Prostate gland (tissue), 2 donors: ENCODE results near the gene SLC47A1. TPM values are rescaled to one million over a fixed set of nuclear protein-coding genes. Genes with fewer than 3 reads are reported as not detected.

Experiments used
- DNase-seq: peaks from one replicate; pipeline ENCODE4 v3.0.0-alpha.2; 2019; ENCODE audit warnings: low spot score
- H3K27ac ChIP-seq, 2 donors: fragments of 200-600 bp; sonication (generic); 2 replicates each; pipeline ENCODE4 v1.5.1; 2017 to 2019
- H3K27me3 ChIP-seq: fragments of 200-600 bp; sonication (generic); replicated peaks from 2 replicates; pipeline ENCODE4 v1.5.1; 2019; ENCODE audit not compliant: insufficient read depth
- H3K36me3 ChIP-seq, 2 donors: fragments of 200-600 bp; sonication (generic); 1 replicate in 1 of 2; 2 replicates in 1 of 2; pipeline versions ENCODE4 v1.5.1 to v1.8.1; 2017 to 2019
- H3K4me1 ChIP-seq: fragments of 200-600 bp; sonication (generic); replicated peaks from 2 replicates; pipeline ENCODE4 v1.5.1; 2019
- H3K4me3 ChIP-seq, 2 donors: fragments of 200-600 bp; sonication (generic); 2 replicates each; pipeline ENCODE4 v1.5.1; 2017 to 2019
- H3K9me3 ChIP-seq: fragments of 200-600 bp; sonication (generic); 2 replicates; pipeline ENCODE4 v1.5.1; 2017
- CTCF ChIP-seq, 4 experiments: fragments of 200-600 bp in 2 of 4; fragments of 450-650 bp in 2 of 4; sonication (generic) in 2 of 4; IDR thresholded peaks; 1 replicate in 3 of 4; 2 replicates in 1 of 4; pipeline ENCODE4 v1.5.1; 2016 to 2019; ENCODE audit warnings: antibody characterized with exemption in 4 of 4, mild to moderate bottlenecking in 2 of 4, moderate library complexity in 2 of 4
- POLR2A ChIP-seq: fragments of 450-650 bp; IDR thresholded peaks from one replicate; pipeline ENCODE4 v1.6.1; 2016; ENCODE audit warnings: antibody characterized with exemption, mild to moderate bottlenecking
- POLR2AphosphoS5 ChIP-seq: sonication (generic); formaldehyde crosslinking; IDR thresholded peaks from one replicate; pipeline ENCODE4 v1.6.1; 2017; ENCODE audit warnings: antibody characterized with exemption
- WGBS: methylation state at CpG from one replicate; pipeline ENCODE4 v1.1.5; 2018; 5-methylcytosine and 5-hydroxymethylcytosine counted together
- intact Hi-C: fragments of 100-400 bp; cut with DNase I; formaldehyde crosslinking; loops from one replicate; pipeline ENCODE4 v1.14.2; 2022
- total RNA-seq, 2 donors: library from RNA; depleted of rRNA; stranded (reverse); fragments of >200 nt; gene quantifications; one replicate each; pipeline ENCODE4 v1.1.0, GENCODE V29; 2016

Gene SLC47A1
- total RNA-seq, 2 donors from 2014 or later, result 4.5 to 20.0 TPM

GRCh38 chr17:19590451-19590850 is 56.8 kb downstream of the SLC47A1 start:
- DNase-seq, result no peak
- no peaks in the 10 kb centered on the region for H3K9me3 ChIP-seq
- intact Hi-C loops, result no loop called here
- no peak for TF ChIP-seq CTCF (IDR thresholded peaks at IDR 0.05)
- TF ChIP-seq POLR2A, result no peak
- no peak for TF ChIP-seq POLR2AphosphoS5
- WGBS, result 81% methylated on average over 9 of the region's 9 CpGs
- no peak overlapping the region for H3K27ac ChIP-seq
- H3K27me3 ChIP-seq, result no peaks in the 10 kb centered on the region
- no peaks in the 10 kb centered on the region for H3K4me1 ChIP-seq
- H3K36me3 ChIP-seq, result no peaks in the 10 kb centered on the region
- H3K4me3 ChIP-seq, result no peak overlapping the region

DNA sequence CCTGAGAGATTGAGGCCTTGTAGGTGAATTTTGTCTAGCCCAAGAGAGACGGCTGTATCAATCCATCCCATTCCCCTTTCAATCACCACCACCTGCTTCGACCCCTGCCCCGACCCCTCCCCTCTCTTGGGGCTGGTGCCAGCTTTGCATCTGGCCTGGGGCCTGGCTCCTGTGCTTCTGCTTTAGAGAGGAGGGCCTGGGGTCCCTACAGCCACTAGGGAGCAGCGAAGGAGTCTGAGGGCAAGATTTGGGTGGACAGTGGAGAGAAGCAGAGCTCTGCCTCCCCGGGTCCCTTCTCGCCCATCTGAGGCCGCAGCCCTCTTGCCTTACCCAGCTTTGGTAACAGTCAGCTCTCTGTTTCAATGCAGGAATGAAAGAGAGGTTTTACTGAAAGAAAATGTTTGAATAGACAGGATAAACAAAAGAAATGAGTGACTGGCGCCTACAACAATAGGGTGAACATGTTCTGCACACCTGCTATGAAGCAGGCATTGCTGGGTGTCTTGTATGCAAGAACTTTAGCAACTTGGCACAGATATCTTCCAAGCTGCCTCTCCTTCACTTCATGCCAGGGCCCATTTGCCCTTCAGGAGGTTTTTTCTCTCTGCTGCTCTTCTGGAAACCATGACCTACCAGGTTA is 57.4 kb downstream of the SLC47A1 start:
- no peak for DNase-seq
- no peak overlapping the region for H3K27ac ChIP-seq
- no peaks in the 10 kb centered on the region for H3K9me3 ChIP-seq
- WGBS, result 78% methylated on average over 8 of the region's 8 CpGs
- H3K4me3 ChIP-seq, result no peak overlapping the region
- intact Hi-C loops, result no loop called here
- no peaks in the 10 kb centered on the region for H3K4me1 ChIP-seq
- no peaks in the 10 kb centered on the region for H3K27me3 ChIP-seq
- TF ChIP-seq CTCF (IDR thresholded peaks at IDR 0.05), result no peak
- no peak for TF ChIP-seq POLR2A
- TF ChIP-seq POLR2AphosphoS5, result no peak
- H3K36me3 ChIP-seq, result no peaks in the 10 kb centered on the region

- DNase-seq, result no peak
- no peaks in the 10 kb centered on the region for H3K4me1 ChIP-seq
Observed at GRCh38 chr17:19592316-19592715, 58.7 kb downstream of the SLC47A1 start.

DNA sequence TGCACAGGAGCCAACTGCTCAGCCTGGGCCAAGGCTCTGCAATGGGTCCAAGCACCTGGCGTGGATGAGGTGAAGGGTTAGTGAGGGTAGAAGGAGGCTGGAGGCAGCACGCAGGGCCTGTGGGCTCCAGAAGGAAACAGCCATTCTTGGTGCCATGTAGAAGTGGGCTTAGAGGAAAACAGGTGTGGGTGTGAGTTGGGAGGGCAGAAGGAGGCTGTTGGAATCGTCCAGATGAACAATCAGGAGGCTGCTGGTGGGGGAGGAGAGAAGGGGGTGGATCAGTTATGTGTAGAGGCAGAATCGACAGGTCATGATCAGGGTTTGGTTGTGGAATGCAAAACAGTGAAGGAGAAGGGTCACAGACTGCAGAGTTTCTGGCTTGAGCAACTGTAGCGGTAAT is 63.2 kb downstream of the SLC47A1 start:
- H3K27me3 ChIP-seq, result no peaks in the 10 kb centered on the region
- intact Hi-C loops, result no loop called here
- no peak overlapping the region for H3K27ac ChIP-seq
- no peaks in the 10 kb centered on the region for H3K36me3 ChIP-seq
- H3K4me1 ChIP-seq, result no peaks in the 10 kb centered on the region
- no peaks in the 10 kb centered on the region for H3K9me3 ChIP-seq
- TF ChIP-seq CTCF (IDR thresholded peaks at IDR 0.05) (no peak), POLR2A (no peak), POLR2AphosphoS5 (no peak)
- no peak for DNase-seq
- H3K4me3 ChIP-seq, result no peak overlapping the region
- 85% methylated on average over 5 of the region's 5 CpGs for WGBS

More at GRCh38 chr17:19592316-19592715, 58.7 kb downstream of the SLC47A1 start:
- H3K9me3 ChIP-seq, result no peaks in the 10 kb centered on the region
- H3K36me3 ChIP-seq, result no peaks in the 10 kb centered on the region
- H3K4me3 ChIP-seq, result no peak overlapping the region
- WGBS, result 90% methylated on average over 4 of the region's 4 CpGs
- H3K27ac ChIP-seq, result no peak overlapping the region
- intact Hi-C loops, result no loop called here
- TF ChIP-seq CTCF (IDR thresholded peaks at IDR 0.05), result no peak
- no peak for TF ChIP-seq POLR2A
- no peak for TF ChIP-seq POLR2AphosphoS5
- no peaks in the 10 kb centered on the region for H3K27me3 ChIP-seq

DNA sequence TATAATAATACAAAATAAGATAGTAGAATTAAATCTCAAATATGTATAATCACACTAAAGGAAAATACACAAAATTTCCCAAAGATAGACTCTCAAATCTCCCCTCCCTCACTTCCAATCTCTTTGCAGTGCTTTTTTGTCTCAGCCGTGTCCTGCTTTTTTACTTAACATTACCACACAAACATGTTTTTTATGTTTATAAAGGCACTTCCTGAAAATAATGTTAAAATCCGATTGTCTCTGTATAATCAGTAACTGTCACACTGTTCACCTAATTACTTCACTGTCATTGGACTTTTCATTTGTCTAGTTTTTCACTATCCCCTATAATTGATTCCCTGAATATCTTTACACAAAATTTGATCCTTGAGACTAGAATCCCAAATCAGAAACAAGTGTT is 76.7 kb downstream of the SLC47A1 start:
- Histone ChIP-seq H3K27ac (no peak overlapping the region), H3K4me3 (no peak overlapping the region), H3K36me3 (no peaks in the 10 kb centered on the region), H3K27me3 (no peaks in the 10 kb centered on the region), H3K4me1 (no peaks in the 10 kb centered on the region), H3K9me3 (no peaks in the 10 kb centered on the region)
- 50% methylated on average over 2 of the region's 2 CpGs for WGBS
- no peak for TF ChIP-seq POLR2AphosphoS5
- TF ChIP-seq CTCF (IDR thresholded peaks at IDR 0.05), result no peak
- no peak for TF ChIP-seq POLR2A
- no peak for DNase-seq
- intact Hi-C loops, result no loop called here
